ENCODE measurements around the gene CFAP251. TPM values are rescaled to one million over a fixed set of nuclear protein-coding genes. Genes with fewer than 3 reads are reported as not detected.

CFAP251 gene
- polyA plus RNA-seq, 3 donors, result 0.08 to 0.17 TPM; not detected in 1

- peaks cover 25% of the 10 kb centered on the region for H3K4me1 Mint-ChIP-seq
- Histone ChIP-seq H2AFZ (ENCODE audit: insufficient read depth, low read depth, low read length, poor library complexity, severe bottlenecking) (no peak overlapping the region), H3K36me3 (replicated peaks in 1 of 2; ENCODE audit: control insufficient read depth in 1 of 2, insufficient read depth in 2 of 2, low read length in 2 of 2) (peaks cover 37 to 63% of the 10 kb centered on the region in 2 donors), H4K20me1 (ENCODE audit: insufficient read depth, low read length) (peaks cover 50% of the 10 kb centered on the region), H3K27me3 (ENCODE audit: control insufficient read depth in 2 of 2, insufficient read depth in 2 of 2, low read length in 2 of 2) (no peaks in the 10 kb centered on the region), H3K9ac (ENCODE audit: insufficient read depth, low read length, poor library complexity, severe bottlenecking) (no peak overlapping the region), H3K79me2 (ENCODE audit: insufficient read depth, low read length) (peaks cover 67% of the 10 kb centered on the region), H3K27ac (ENCODE audit: low read depth in 1 of 2, low read length in 2 of 2) (peak overlapping the region in 1 of 2 donors; percentile 46), H3K4me1 (ENCODE audit: control insufficient read depth in 1 of 2, insufficient read depth in 2 of 2, low read length in 2 of 2) (peaks cover 19 to 20% of the 10 kb centered on the region in 2 donors), H3K4me3 (replicated peaks in 1 of 3; ENCODE audit: low read depth in 2 of 3, low read length in 3 of 3) (no peak overlapping the region), H3K9me3 (replicated peaks in 1 of 2; ENCODE audit: control insufficient read depth in 1 of 2, insufficient read depth in 1 of 2, low read length in 2 of 2) (no peaks in the 10 kb centered on the region), H3K4me2 (replicated peaks; ENCODE audit: extremely low read depth, low read length, poor library complexity, severe bottlenecking) (no peak overlapping the region)
- intact Hi-C loops (cut with micrococcal nuclease), result no loop called here
- no peak for TF ChIP-seq CTCF (IDR thresholded peaks at IDR 0.05)
- H3K9me3 Mint-ChIP-seq, result no peaks in the 10 kb centered on the region
- H3K27ac Mint-ChIP-seq, result peak overlapping the region in 2 of 7 donors; percentile 31 to 33
- H3K36me3 Mint-ChIP-seq, result peaks cover 37 to 48% of the 10 kb centered on the region in 2 donors
- H3K27me3 Mint-ChIP-seq (ENCODE audit: low read depth in 3 of 3), result peaks cover 0 to 2% (median 0%) of the 10 kb centered on the region in 3 donors
- no peak overlapping the region for H3K4me3 Mint-ChIP-seq
- WGBS (ENCODE audit: insufficient coverage), result 96% methylated on average over 5 of the region's 13 CpGs
- no peak for DNase-seq
These were observed 25.5 kb upstream of the CFAP251 start for GRCh38 chr12:121892673-121893561.

GRCh38 chr12:121893961-121894460, 24.4 kb upstream of the CFAP251 start:
- no peak overlapping the region for H3K9ac ChIP-seq (ENCODE audit: insufficient read depth, low read length, poor library complexity, severe bottlenecking)
- no peak for TF ChIP-seq CTCF (IDR thresholded peaks at IDR 0.05)
- no CpG with 5 or more reads among the region's 1 CpG for WGBS (ENCODE audit: insufficient coverage)
- no peak overlapping the region for H2AFZ ChIP-seq (ENCODE audit: insufficient read depth, low read depth, low read length, poor library complexity, severe bottlenecking)
- no peak overlapping the region for H3K4me3 ChIP-seq (replicated peaks in 1 of 3; ENCODE audit: low read depth in 2 of 3, low read length in 3 of 3)
- H4K20me1 ChIP-seq (ENCODE audit: insufficient read depth, low read length), result peaks cover 50% of the 10 kb centered on the region
- peak in 1 of 3 donors; percentile 20 for DNase-seq
- H3K4me1 ChIP-seq (ENCODE audit: control insufficient read depth in 1 of 2, insufficient read depth in 2 of 2, low read length in 2 of 2), result peaks cover 13 to 16% of the 10 kb centered on the region in 2 donors
- Mint-ChIP-seq H3K27ac (peak overlapping the region in 3 of 7 donors; percentile 24 to 60 (median 28)), H3K27me3 (ENCODE audit: low read depth in 3 of 3) (peaks cover 0 to 2% (median 0%) of the 10 kb centered on the region in 3 donors), H3K4me1 (peaks cover 20% of the 10 kb centered on the region), H3K4me3 (no peak overlapping the region), H3K36me3 (peaks cover 42 to 59% of the 10 kb centered on the region in 2 donors), H3K9me3 (peaks cover 0 to under 1% (median 0%) of the 10 kb centered on the region in 7 donors)
- H3K27me3 ChIP-seq (ENCODE audit: control insufficient read depth in 2 of 2, insufficient read depth in 2 of 2, low read length in 2 of 2), result no peaks in the 10 kb centered on the region
- H3K79me2 ChIP-seq (ENCODE audit: insufficient read depth, low read length), result peaks cover 71% of the 10 kb centered on the region
- no peaks in the 10 kb centered on the region for H3K9me3 ChIP-seq (replicated peaks in 1 of 2; ENCODE audit: control insufficient read depth in 1 of 2, insufficient read depth in 1 of 2, low read length in 2 of 2)
- no peak overlapping the region for H3K4me2 ChIP-seq (replicated peaks; ENCODE audit: extremely low read depth, low read length, poor library complexity, severe bottlenecking)
- H3K27ac ChIP-seq (ENCODE audit: low read depth in 1 of 2, low read length in 2 of 2), result peak overlapping the region in 1 of 2 donors; percentile 46
- peaks cover 43 to 72% of the 10 kb centered on the region in 2 donors for H3K36me3 ChIP-seq (replicated peaks in 1 of 2; ENCODE audit: control insufficient read depth in 1 of 2, insufficient read depth in 2 of 2, low read length in 2 of 2)
- intact Hi-C loops (cut with micrococcal nuclease), result no loop called here

Data from CD14-positive monocyte (primary cell).